Panc1 (cell line): ENCODE data around the gene CNTROB. TPM values are rescaled to one million over a fixed set of nuclear protein-coding genes. Genes with fewer than 3 reads are reported as not detected.
A peak's percentile ranks its signal among the peaks of the same experiment; 100 is the strongest.

Experiments
- ATAC-seq: fragments of 200-7000 bp; cut with Tn5 transposase; 2 replicates; pipeline ENCODE4 v1.9.1; 2020; ENCODE audit warnings: mild to moderate bottlenecking, moderate library complexity
- BruUV-seq: library from RNA; stranded (reverse); fragments of 400-500 nt; replicated peaks from 2 replicates; lab custom pipeline; 2021; lab: Mats Ljungman, UMichigan
- CTCF ChIA-PET: fragments of 300-600 bp; sonication (Branson Sonifier 250); formaldehyde crosslinking; loops from one replicate; lab custom pipeline; 2022; ENCODE audit warnings: antibody characterized with exemption; lab: Charles Lee
- POLR2A ChIA-PET: fragments of 300-600 bp; sonication (Branson Sonifier 250); formaldehyde crosslinking; loops from one replicate; lab custom pipeline; 2022; ENCODE audit warnings: antibody characterized with exemption; lab: Charles Lee
- DNase-seq: peaks from one replicate; pipeline ENCODE4 v3.0.0-alpha.2; 2010; ENCODE audit warnings: low read depth, low spot score
- H3K27ac ChIP-seq: 2 replicates; pipeline ENCODE4 v1.5.1; 2011; ENCODE audit warnings: mild to moderate bottlenecking, low read length, inconsistent platforms
- H3K27me3 ChIP-seq: fragments of 200-500 bp; sonication (Bioruptor generic); 2 replicates; pipeline ENCODE4 v1.6.0; 2014; ENCODE audit warnings: low read length, inconsistent platforms; ENCODE audit not compliant: control insufficient read depth, insufficient read depth
- H3K36me3 ChIP-seq: fragments of 200-500 bp; sonication (Bioruptor generic); 2 replicates; pipeline ENCODE4 v1.5.1; 2014; ENCODE audit warnings: inconsistent platforms, mild to moderate bottlenecking, low read length, moderate library complexity; ENCODE audit not compliant: control insufficient read depth, insufficient read depth
- H3K4me1 ChIP-seq: 2 replicates; pipeline ENCODE4 v1.5.1; 2011; ENCODE audit warnings: inconsistent platforms, mild to moderate bottlenecking, low read length, moderate library complexity; ENCODE audit not compliant: control insufficient read depth, insufficient read depth
- H3K4me3 ChIP-seq, 2 experiments: 2 replicates each; pipeline ENCODE4 v1.5.1; 2011 to 2012; ENCODE audit warnings: low read depth in 2 of 2, low read length in 2 of 2, mild to moderate bottlenecking in 2 of 2, inconsistent platforms in 1 of 2, moderate library complexity in 1 of 2
- H3K9me3 ChIP-seq: fragments of 200-500 bp; sonication (Bioruptor generic); 2 replicates; pipeline ENCODE4 v1.5.1; 2014; ENCODE audit warnings: low read depth, mild to moderate bottlenecking, inconsistent platforms, low read length, moderate library complexity; ENCODE audit not compliant: control insufficient read depth, insufficient read depth
- POLR2AphosphoS5 ChIP-seq: IDR thresholded peaks from 2 replicates; pipeline ENCODE4 v1.6.1; 2012; ENCODE audit warnings: mild to moderate bottlenecking, low read depth, low read length, moderate library complexity
- SIN3A ChIP-seq: IDR thresholded peaks from 2 replicates; pipeline ENCODE4 v1.6.1; 2012; ENCODE audit warnings: low read depth, mild to moderate bottlenecking, low read length, moderate library complexity, borderline replicate concordance; ENCODE audit not compliant: insufficient read depth
- TCF7L2 ChIP-seq: IDR thresholded peaks from 2 replicates; pipeline ENCODE4 v1.6.1; 2011; ENCODE audit warnings: mild to moderate bottlenecking, low read depth, low read length, inconsistent platforms
- in situ Hi-C: cut with HindIII; loops from 2 replicates; pipeline ENCODE4 v1.10.0; 2016; ENCODE audit warnings: low sequenced_read_pairs, low pct_unique_long_range_greater_than_20kb
- intact Hi-C: fragments of 100-400 bp; cut with micrococcal nuclease; formaldehyde crosslinking; loops from one replicate; pipeline ENCODE4 v1.10.0; 2022; ENCODE audit not compliant: unreplicated experiment
- total RNA-seq: library from RNA; stranded (reverse); gene quantifications from one replicate; pipeline ENCODE4 v1.2.1, GENCODE V29; 2021; ENCODE audit not compliant: unreplicated experiment
- TF ChIP-seq, protein P1 (sequence below), 2 experiments: IDR thresholded peaks; 2 replicates each; pipeline ENCODE4 v1.6.1; 2011 to 2012; ENCODE audit warnings: low read depth in 2 of 2, control low read depth in 1 of 2, low read length in 1 of 2, mild to moderate bottlenecking in 1 of 2, moderate library complexity in 1 of 2; ENCODE audit not compliant: insufficient read depth in 1 of 2
- TF ChIP-seq, protein P2 (sequence below): fragments of 450-650 bp; IDR thresholded peaks from 2 replicates; pipeline ENCODE4 v1.5.1; 2017; ENCODE audit warnings: mild to moderate bottlenecking

The CNTROB gene
- total RNA-seq, 1 experiment from 2014 or later = 60.5 TPM

- POLR2A ChIA-PET = no interaction called here
- Histone ChIP-seq H3K9me3 (no peaks in the 10 kb centered on the region), H3K36me3 (peaks cover 14% of the 10 kb centered on the region), H3K27ac (no peak within 1 kb of the TSS), H3K4me3 (peak within 1 kb of the TSS in 1 of 2 experiments; percentile 99; a peak in 2 of 4 replicates), H3K4me1 (peaks cover 6% of the 10 kb centered on the region), H3K27me3 (no peaks in the 10 kb centered on the region)
- CTCF ChIA-PET = no interaction called here
- no peak for TF ChIP-seq SIN3A
- TF ChIP-seq, protein P1, sequence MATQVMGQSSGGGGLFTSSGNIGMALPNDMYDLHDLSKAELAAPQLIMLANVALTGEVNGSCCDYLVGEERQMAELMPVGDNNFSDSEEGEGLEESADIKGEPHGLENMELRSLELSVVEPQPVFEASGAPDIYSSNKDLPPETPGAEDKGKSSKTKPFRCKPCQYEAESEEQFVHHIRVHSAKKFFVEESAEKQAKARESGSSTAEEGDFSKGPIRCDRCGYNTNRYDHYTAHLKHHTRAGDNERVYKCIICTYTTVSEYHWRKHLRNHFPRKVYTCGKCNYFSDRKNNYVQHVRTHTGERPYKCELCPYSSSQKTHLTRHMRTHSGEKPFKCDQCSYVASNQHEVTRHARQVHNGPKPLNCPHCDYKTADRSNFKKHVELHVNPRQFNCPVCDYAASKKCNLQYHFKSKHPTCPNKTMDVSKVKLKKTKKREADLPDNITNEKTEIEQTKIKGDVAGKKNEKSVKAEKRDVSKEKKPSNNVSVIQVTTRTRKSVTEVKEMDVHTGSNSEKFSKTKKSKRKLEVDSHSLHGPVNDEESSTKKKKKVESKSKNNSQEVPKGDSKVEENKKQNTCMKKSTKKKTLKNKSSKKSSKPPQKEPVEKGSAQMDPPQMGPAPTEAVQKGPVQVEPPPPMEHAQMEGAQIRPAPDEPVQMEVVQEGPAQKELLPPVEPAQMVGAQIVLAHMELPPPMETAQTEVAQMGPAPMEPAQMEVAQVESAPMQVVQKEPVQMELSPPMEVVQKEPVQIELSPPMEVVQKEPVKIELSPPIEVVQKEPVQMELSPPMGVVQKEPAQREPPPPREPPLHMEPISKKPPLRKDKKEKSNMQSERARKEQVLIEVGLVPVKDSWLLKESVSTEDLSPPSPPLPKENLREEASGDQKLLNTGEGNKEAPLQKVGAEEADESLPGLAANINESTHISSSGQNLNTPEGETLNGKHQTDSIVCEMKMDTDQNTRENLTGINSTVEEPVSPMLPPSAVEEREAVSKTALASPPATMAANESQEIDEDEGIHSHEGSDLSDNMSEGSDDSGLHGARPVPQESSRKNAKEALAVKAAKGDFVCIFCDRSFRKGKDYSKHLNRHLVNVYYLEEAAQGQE (IDR thresholded peaks at IDR 0.05; ENCODE audit: insufficient read depth in 1 of 2, low read depth in 2 of 2, low read length in 1 of 2) = no peak
- no peak for TF ChIP-seq POLR2AphosphoS5
- TF ChIP-seq TCF7L2 = no peak
- TF ChIP-seq, protein P2, sequence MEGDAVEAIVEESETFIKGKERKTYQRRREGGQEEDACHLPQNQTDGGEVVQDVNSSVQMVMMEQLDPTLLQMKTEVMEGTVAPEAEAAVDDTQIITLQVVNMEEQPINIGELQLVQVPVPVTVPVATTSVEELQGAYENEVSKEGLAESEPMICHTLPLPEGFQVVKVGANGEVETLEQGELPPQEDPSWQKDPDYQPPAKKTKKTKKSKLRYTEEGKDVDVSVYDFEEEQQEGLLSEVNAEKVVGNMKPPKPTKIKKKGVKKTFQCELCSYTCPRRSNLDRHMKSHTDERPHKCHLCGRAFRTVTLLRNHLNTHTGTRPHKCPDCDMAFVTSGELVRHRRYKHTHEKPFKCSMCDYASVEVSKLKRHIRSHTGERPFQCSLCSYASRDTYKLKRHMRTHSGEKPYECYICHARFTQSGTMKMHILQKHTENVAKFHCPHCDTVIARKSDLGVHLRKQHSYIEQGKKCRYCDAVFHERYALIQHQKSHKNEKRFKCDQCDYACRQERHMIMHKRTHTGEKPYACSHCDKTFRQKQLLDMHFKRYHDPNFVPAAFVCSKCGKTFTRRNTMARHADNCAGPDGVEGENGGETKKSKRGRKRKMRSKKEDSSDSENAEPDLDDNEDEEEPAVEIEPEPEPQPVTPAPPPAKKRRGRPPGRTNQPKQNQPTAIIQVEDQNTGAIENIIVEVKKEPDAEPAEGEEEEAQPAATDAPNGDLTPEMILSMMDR = no peak
- no TSS peak for BruUV-seq
- ATAC-seq (no peak), DNase-seq (no peak)
- in situ Hi-C loops = no loop called here
- intact Hi-C loops = no loop called here
Observed at GRCh38 chr17:7929158-7930023, 2.6 kb upstream of the CNTROB start, which contains the start of gene KCNAB3. KCNAB3 (minus strand) TSS chr17:7929856; CDS start chr17:7929435, 421 bp downstream.

GRCh38 chr17:7930841-7931631 lies 970 bp upstream of the CNTROB start:
- ChIA-PET CTCF (interaction anchor here (0.7 kb wide), 1 partner anchor 59 kb away, joined by 5 read pairs; no protein-coding TSS in a partner anchor), POLR2A (interaction anchor here (0.6 kb wide), 1 partner anchor 143 kb away, joined by 7 read pairs; no protein-coding TSS in a partner anchor)
- no peak for ATAC-seq
- Histone ChIP-seq H3K4me1 (peaks cover 6% of the 10 kb centered on the region), H3K27me3 (no peaks in the 10 kb centered on the region), H3K9me3 (no peaks in the 10 kb centered on the region), H3K36me3 (peaks cover 17% of the 10 kb centered on the region), H3K4me3 (peak overlapping the region; percentile 97 to 99), H3K27ac (peak overlapping the region; percentile 88)
- intact Hi-C loops (no loop called here), in situ Hi-C loops (no loop called here)
- TF ChIP-seq, protein P2 = no peak
- TF ChIP-seq TCF7L2 = no peak
- TF ChIP-seq, protein P1 (IDR thresholded peaks at IDR 0.05; ENCODE audit: insufficient read depth in 1 of 2, low read depth in 2 of 2, low read length in 1 of 2) = no peak
- DNase-seq = no peak
- BruUV-seq = TSS peak; percentile 98
